Left hindlimb (tissue), 1 donor: ENCODE data around the gene TMOD3.

ENCODE experiments used
- DNase-seq: peaks from one replicate; pipeline ENCODE4 v3.0.0-alpha.2; 2018

The TMOD3 gene

GRCh38 chr15:51828621-51829375 lies 655 bp upstream of the TMOD3 start:
- no peak for DNase-seq

GRCh38 chr15:51830276-51830806 lies 888 bp downstream of the TMOD3 start:
- no peak for DNase-seq

DNA sequence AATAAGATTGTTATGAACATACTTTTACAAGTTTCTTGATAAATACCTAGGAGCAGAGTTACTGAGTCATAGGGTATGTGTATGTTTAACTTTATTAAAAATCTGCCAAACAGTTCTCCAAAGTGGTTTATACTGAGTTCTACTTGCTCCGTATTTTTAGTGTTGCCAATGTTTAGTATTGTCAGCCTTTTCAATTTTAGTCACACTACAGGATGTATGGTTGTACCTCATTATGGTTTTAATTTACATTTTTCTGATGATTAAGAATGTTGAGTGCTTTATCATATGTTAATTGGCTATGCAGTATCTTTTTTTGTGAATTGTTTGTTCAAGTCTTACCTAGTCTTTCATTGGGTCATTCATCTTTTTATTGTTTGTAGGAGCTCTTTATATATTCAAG lies 4.3 kb downstream of the TMOD3 start:
- no peak for DNase-seq

DNA sequence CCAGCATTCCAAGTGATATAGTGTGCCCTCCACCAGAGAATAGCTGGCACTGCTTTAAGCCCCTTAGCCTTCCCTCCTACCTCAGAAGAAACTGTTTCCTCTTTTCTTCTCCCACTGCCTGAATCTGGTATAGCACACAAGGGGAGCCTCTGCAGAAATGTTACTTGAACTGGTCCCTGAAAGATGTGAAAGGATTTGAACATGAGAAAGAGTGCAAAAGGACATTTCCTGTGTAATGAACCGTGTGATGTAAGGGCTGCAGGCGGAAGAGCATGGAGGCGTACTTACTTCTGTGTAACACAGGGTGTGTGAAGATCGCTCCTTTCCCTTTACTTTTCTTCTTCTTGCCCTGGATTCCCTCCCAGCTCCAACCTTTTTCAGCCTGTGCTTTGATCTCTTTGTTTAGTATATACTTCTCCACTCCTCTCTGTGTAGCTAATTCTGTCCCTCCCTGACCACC lies 8.4 kb downstream of the TMOD3 start:
- no peak for DNase-seq

GRCh38 chr15:51838270-51838669 lies 8.8 kb downstream of the TMOD3 start:
- no peak for DNase-seq

DNA sequence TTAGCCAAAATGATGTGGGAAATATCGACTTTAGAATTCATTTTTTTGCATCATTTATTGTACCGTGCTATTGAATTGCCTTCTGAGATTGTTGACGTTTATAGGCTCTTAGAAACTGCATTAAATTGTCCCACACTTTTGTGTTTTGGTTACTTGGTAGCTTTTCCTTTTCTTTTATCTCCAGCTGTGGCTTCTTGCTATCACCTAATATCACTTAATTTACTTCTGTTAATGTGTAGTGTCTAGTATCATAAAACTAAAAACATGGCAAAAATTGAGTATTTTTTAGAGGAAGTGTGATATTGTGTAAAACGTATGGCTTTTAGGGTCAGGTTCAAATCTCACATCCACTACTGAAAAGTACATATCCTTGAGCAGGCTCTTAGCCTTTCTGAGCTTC lies 11.2 kb downstream of the TMOD3 start:
- no peak for DNase-seq

DNA sequence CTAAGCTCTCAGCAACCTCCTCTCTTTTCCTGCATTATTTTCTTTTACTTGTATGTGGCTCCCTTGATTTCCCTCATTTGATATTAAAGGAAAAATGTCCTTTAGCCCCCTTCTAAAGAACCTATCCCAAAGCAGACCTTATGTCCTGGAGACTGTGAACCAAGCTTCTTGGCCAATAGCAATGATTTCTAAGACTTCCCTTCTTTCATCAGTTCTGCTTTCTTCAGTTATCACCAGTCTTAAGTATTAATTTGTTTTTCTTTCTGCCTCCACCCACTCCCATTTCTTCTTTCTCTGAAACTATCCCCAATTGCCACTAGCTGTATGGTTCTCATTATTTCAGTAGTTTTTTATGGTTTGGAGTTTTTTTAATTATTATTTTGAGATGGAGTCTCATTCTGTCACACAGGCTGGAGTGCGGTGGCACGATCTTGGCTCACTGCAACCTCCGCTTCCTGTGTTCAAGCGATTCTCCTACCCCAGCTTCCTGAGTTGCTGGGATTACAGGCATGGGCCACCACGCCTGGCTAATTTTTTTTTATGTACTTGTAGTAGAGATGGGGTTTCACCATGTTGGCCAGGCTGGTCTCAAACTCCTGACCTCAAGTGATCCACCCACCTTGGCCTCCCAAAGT lies 12.1 kb downstream of the TMOD3 start:
- DNase-seq: no peak

- DNase-seq: no peak
These were observed 12.8 kb downstream of the TMOD3 start for GRCh38 chr15:51842265-51842664.

- DNase-seq: no peak
These were observed 13.6 kb downstream of the TMOD3 start for GRCh38 chr15:51842852-51843737.

DNA sequence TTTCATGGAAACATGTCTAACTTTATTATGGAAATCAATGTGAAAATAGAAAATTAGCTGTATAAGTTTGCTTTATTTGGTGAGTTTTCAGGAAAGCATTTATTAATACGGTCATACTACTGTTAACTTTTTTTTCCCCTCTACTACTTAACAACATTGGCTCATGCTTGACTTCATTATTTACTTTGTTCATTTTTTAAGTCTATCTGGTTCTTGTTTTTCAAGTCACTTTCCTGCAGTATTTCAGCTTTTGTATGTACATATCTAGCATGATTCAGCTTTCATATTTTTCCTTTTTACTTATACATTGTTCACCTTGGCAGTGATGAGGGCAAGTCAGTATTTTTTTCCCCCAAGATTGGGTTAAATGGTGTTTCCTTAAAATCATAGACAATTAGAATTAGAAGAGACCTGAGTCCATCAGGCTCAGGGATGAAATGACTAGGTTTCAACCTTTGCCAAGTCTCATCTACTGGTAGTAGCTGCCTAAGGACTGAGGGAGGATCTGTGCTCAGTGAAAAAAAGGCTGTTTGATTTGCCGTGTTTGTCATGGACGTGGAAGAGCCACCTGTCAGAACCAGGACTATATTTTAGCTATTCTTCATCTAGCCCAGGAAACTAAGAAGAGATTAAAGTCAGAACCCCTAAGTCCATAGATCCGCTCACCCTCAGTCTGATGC lies 15.4 kb downstream of the TMOD3 start:
- DNase-seq: no peak

GRCh38 chr15:51846066-51846462 lies 16.6 kb downstream of the TMOD3 start:
- DNase-seq: no peak

- no peak for DNase-seq
These were observed 17.2 kb downstream of the TMOD3 start for GRCh38 chr15:51846463-51847230.

DNA sequence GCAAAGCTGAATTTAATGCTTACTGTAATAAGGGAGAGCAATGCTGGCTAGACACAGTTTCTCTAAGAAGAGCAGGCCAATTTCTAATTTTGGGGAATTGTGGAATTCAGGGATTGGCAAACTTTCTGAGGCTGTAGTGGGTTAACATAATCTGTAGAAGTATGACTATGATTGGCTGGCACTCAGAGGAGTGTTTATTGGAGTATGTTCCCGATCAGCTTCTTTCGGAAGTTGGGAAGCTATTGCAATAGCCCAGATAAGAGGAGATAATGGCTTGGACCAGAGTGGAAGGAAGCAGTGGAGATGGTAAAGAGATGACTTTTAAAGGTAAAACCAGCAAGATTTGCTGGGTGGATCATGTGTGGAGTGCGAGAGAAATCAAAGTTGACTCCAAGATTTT lies 19.4 kb downstream of the TMOD3 start:
- DNase-seq: no peak

GRCh38 chr15:51849860-51850259 lies 20.4 kb downstream of the TMOD3 start:
- DNase-seq: no peak

DNA sequence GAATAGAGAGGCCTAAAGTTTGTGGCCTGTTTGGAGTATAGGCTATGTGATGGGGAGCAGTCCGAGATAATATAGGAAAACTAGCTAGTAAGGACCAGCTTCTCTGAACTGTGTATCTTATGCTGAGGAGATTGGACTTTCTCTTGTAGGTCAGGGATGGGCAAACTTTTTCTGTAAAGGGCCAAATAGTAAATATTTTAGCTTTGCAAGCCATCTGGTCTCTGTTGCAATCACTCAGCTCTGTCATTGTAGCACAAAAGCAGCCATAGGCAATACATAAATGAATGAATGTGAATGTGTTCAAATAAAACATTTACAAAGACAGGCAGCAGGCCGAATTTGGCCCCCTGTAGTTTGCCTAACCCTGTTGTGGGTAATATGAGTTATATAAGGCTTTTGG lies 24.5 kb downstream of the TMOD3 start:
- no peak for DNase-seq

GRCh38 chr15:51855612-51856011 lies 26.2 kb downstream of the TMOD3 start:
- DNase-seq: no peak

DNA sequence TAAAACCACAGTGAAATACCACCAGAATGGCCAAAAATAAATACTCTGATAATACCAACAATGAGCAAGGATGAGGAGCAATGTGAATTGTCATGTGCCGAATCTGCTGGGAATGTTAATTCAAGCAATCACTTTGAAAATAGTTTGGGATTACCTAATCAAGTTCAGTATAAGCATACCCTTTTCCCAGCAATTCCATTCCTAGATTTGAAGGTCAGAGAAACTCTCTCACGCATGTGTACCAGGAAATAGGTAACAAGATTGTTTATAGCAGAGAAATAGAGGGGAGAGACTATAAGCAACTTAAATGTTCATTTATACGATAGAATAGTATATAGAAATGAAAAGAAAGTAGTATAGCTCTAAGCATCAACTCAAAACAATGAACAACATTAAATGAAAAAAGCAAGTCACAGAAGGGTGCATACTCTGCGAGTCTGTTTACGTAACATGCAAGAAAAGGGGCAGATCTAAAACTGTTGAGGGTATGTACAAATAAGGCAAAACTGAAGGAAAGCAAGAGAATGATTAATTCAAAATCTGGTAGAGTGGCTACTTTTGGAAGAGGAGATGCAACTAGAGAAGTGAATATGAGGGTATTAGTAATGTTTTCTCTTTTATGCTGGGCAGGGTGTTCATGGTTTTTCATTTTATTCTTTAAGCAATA lies 27.4 kb downstream of the TMOD3 start:
- no peak for DNase-seq

DNA sequence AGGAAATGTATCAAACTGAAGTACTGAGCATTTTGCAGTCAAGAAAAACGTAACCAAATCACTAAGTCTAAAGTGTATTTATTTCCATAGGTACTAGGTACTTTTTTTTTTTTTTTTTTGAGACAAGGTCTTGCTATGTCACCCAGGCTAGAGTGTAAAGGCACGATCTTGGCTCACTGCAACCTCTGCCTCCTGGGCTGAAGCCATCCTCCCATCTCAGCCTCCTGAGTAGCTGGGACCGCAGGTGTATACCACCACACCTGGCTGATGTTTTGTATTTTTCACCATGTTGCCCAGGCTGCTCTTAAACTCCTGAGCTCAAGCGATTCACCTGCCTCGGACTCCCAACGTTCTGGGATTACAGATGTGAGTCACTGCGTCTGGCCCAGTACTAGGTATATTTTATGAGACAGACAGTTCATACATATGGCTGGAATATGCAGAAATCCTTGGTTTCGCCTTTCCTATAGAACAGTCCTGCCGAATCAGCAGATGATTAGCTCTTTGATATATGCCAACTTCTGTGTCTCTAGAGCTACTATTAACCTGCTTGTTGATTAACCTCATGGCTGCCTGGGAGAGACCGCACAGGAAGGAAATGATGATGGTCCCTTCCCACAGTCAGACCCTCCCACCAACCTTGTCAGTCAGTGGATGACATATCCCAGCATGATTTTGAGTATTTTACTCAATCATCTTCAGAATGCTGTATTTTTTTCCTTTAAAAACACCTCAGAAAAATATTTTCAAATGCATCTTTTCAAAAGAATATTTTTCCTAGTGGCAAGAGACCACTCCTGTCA lies 32.3 kb downstream of the TMOD3 start:
- no peak for DNase-seq

DNA sequence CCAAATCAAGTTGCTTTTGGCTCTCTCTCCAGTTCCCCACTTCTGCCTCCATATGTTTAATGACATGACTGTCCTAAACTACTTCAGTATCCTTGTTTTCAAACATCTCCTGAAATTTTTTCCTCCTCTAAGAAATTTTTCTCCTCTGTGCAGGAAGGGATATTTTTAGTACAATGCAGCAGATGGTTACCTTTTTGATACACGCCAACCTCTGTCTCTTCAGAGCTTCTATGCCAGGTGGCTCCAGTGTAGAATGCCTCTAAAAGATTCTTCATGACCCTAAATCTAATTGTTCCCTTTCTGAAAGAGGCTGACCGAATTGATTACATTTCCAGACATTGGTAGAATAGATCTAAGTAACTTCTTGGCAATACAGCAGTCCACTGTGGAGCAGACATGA lies 33.7 kb downstream of the TMOD3 start:
- no peak for DNase-seq

DNA sequence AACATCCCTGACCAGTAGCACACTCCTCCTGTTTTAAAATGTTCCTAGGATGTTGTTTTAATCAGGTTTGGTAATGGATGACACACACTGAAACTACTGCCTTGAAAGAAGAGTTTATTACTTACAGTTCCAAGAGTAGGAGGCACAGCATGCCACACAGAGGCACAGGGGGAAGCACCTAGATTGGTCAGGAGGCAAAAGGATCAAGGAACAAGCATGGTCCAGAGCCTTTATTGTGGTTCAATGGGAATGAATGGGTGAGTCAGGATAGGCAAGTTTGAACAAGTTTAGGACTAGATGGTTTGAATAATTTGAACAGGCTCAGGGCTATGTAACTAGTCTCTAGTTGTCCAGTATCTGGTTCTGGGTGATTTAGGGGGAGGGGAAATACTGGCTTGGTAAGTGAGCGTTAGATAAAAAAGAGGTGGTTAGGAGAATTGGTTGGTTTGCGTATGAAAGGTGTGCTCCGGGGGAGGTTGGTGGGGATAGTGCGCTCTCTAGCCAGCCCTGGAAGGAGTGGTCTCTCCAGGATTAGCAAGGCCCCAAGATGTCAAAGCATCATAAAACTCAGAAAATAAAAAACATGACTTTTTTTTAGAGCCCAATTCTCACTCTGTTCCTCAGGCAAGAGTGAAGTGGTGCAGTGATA lies 35.1 kb downstream of the TMOD3 start:
- DNase-seq: no peak
